Endothelial cell (in vitro differentiated cells): ENCODE measurements around the gene ZFYVE9. TPM values are rescaled to one million over a fixed set of nuclear protein-coding genes. Genes with fewer than 3 reads are reported as not detected.

ENCODE experiments used
- DNase-seq: peaks from one replicate; pipeline ENCODE4 v3.0.0; 2021; ENCODE audit warnings: low spot score
- H3K27ac Mint-ChIP-seq: one replicate; pipeline ENCODE4 v1.8.0; 2021; ENCODE audit warnings: mixed read lengths, inconsistent platforms; ENCODE audit not compliant: unreplicated experiment
- H3K27me3 Mint-ChIP-seq: one replicate; pipeline ENCODE4 v1.8.0; 2021; ENCODE audit warnings: mild to moderate bottlenecking, moderate library complexity, mixed read lengths, inconsistent platforms; ENCODE audit not compliant: unreplicated experiment
- H3K36me3 Mint-ChIP-seq: one replicate; pipeline ENCODE4 v1.8.0; 2021; ENCODE audit warnings: mild to moderate bottlenecking, low read depth, mixed read lengths, inconsistent platforms; ENCODE audit not compliant: unreplicated experiment
- H3K4me1 Mint-ChIP-seq: one replicate; pipeline ENCODE4 v1.8.0; 2021; ENCODE audit warnings: mild to moderate bottlenecking, mixed read lengths, inconsistent platforms; ENCODE audit not compliant: unreplicated experiment
- H3K4me3 Mint-ChIP-seq: one replicate; pipeline ENCODE4 v1.8.0; 2021; ENCODE audit warnings: mild to moderate bottlenecking, mixed read lengths, inconsistent platforms; ENCODE audit not compliant: unreplicated experiment
- H3K9me3 Mint-ChIP-seq: one replicate; pipeline ENCODE4 v1.8.0; 2021; ENCODE audit warnings: mixed read lengths, inconsistent platforms; ENCODE audit not compliant: unreplicated experiment
- CTCF ChIP-seq: fragments of 200-600 bp; sonication (generic); IDR thresholded peaks from one replicate; pipeline ENCODE4 v1.5.0; 2021; ENCODE audit warnings: antibody characterized with exemption; ENCODE audit not compliant: unreplicated experiment
- total RNA-seq: library from RNA; stranded (reverse); fragmentation: NEBNext Ultra II Directional; extraction: Animal tissue kit (Norgen Biotek cat#: 25700); gene quantifications from one replicate; pipeline ENCODE4 v1.2.1, GENCODE V29; 2021; ENCODE audit not compliant: unreplicated experiment

ZFYVE9 gene
- total RNA-seq, 1 donor from 2014 or later: 19.5 TPM

- DNase-seq: no peak
- Mint-ChIP-seq H3K36me3 (peaks cover 5% of the 10 kb centered on the region), H3K9me3 (no peaks in the 10 kb centered on the region), H3K27me3 (no peaks in the 10 kb centered on the region), H3K4me1 (no peaks in the 10 kb centered on the region), H3K27ac (no peak overlapping the region), H3K4me3 (no peak overlapping the region)
- no peak for TF ChIP-seq CTCF
These were observed 10.7 kb downstream of the ZFYVE9 start for GRCh38 chr1:52152572-52152971.

- TF ChIP-seq CTCF: no peak
- Mint-ChIP-seq H3K36me3 (peaks cover 9% of the 10 kb centered on the region), H3K4me3 (no peak overlapping the region), H3K27me3 (peaks cover 2% of the 10 kb centered on the region), H3K4me1 (no peaks in the 10 kb centered on the region), H3K9me3 (peaks cover 4% of the 10 kb centered on the region), H3K27ac (no peak overlapping the region)
- no peak for DNase-seq
These were observed 11.1 kb downstream of the ZFYVE9 start for GRCh38 chr1:52153010-52153409.

- TF ChIP-seq CTCF: no peak
These were observed 12.0 kb downstream of the ZFYVE9 start for GRCh38 chr1:52153898-52154297.

GRCh38 chr1:52156460-52156859 lies 14.6 kb downstream of the ZFYVE9 start:
- DNase-seq: no peak
- Mint-ChIP-seq H3K4me1 (no peaks in the 10 kb centered on the region), H3K27me3 (peaks cover 2% of the 10 kb centered on the region), H3K9me3 (peaks cover 4% of the 10 kb centered on the region), H3K36me3 (peaks cover 15% of the 10 kb centered on the region), H3K27ac (no peak overlapping the region), H3K4me3 (no peak overlapping the region)
- no peak for TF ChIP-seq CTCF

More at GRCh38 chr1:52153898-52154297, 12.0 kb downstream of the ZFYVE9 start:
- Mint-ChIP-seq H3K4me1 (no peaks in the 10 kb centered on the region), H3K27ac (no peak overlapping the region), H3K4me3 (no peak overlapping the region), H3K36me3 (peaks cover 15% of the 10 kb centered on the region), H3K9me3 (peaks cover 4% of the 10 kb centered on the region), H3K27me3 (peaks cover 2% of the 10 kb centered on the region)
- no peak for DNase-seq

DNA sequence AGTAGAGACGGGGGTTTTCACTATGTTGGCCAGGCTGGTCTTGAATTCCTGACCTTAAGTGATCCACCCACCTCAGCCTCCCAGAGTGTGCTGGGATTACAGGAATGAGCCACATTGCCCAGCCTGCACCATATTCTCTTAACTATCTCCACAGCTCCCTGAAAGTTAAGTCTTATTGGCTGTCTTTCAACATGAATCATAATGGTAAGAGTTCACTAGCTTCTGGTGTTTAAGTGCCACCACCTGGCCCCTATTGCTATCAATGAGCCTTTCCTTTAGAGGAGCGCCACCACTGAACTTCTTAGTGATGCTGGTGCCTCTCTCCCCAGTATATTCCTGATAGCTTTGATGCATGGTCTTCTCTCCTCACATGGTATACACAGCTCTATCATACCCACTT lies 15.7 kb downstream of the ZFYVE9 start:
- H3K27me3 Mint-ChIP-seq: peaks cover 2% of the 10 kb centered on the region
- H3K4me3 Mint-ChIP-seq: no peak overlapping the region
- H3K27ac Mint-ChIP-seq: no peak overlapping the region
- no peak for TF ChIP-seq CTCF
- H3K9me3 Mint-ChIP-seq: peaks cover 4% of the 10 kb centered on the region
- no peak for DNase-seq
- peaks cover 15% of the 10 kb centered on the region for H3K36me3 Mint-ChIP-seq
- H3K4me1 Mint-ChIP-seq: no peaks in the 10 kb centered on the region
